ENCODE results near the gene DNAJC4.

The DNAJC4 gene

DNA sequence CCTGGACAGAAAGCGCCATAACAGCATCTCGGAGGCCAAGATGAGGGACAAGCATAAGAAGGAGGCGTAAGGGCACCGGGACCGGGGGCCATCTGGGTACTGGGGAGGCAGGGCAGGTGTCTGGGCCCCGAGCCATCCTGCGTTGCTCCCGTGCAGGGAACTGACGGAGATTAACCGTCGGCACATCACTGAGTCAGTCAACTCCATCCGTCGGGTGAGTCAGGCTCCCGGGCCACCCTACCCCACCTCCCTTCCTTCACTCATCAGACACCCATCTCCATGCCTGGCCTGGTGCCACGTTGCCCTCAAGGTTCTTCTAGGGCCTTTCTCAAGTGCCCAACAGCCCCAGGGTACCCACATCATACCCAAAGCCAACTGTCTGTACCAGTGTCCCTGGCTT lies 36.0 kb downstream of the DNAJC4 start:
- Histone ChIP-seq H3K4me2 (ENCODE audit: low read length) (no peak overlapping the region), H3K4me3 (ENCODE audit: low read depth, low read length) (no peak overlapping the region), H3K27ac (no peak overlapping the region), H3K79me2 (no peaks in the 10 kb centered on the region), H2AFZ (no peak overlapping the region), H3K9me3 (ENCODE audit: control insufficient read depth, low read length) (no peaks in the 10 kb centered on the region), H3K36me3 (ENCODE audit: control insufficient read depth, insufficient read depth, low read length) (no peaks in the 10 kb centered on the region), H3K9ac (no peak overlapping the region), H3K27me3 (ENCODE audit: control insufficient read depth, insufficient read depth, low read length) (no peaks in the 10 kb centered on the region), H3K4me1 (peaks cover 10% of the 10 kb centered on the region)
- TF ChIP-seq, protein P1, sequence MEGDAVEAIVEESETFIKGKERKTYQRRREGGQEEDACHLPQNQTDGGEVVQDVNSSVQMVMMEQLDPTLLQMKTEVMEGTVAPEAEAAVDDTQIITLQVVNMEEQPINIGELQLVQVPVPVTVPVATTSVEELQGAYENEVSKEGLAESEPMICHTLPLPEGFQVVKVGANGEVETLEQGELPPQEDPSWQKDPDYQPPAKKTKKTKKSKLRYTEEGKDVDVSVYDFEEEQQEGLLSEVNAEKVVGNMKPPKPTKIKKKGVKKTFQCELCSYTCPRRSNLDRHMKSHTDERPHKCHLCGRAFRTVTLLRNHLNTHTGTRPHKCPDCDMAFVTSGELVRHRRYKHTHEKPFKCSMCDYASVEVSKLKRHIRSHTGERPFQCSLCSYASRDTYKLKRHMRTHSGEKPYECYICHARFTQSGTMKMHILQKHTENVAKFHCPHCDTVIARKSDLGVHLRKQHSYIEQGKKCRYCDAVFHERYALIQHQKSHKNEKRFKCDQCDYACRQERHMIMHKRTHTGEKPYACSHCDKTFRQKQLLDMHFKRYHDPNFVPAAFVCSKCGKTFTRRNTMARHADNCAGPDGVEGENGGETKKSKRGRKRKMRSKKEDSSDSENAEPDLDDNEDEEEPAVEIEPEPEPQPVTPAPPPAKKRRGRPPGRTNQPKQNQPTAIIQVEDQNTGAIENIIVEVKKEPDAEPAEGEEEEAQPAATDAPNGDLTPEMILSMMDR (IDR thresholded peaks at IDR 0.05) = no peak

GRCh38 chr11:64267207-64267945 lies 37.0 kb downstream of the DNAJC4 start:
- Histone ChIP-seq H3K27ac (peak overlapping the region; percentile 97), H3K79me2 (no peaks in the 10 kb centered on the region), H3K4me1 (peaks cover 10% of the 10 kb centered on the region), H3K27me3 (ENCODE audit: control insufficient read depth, insufficient read depth, low read length) (no peaks in the 10 kb centered on the region), H3K4me2 (ENCODE audit: low read length) (peak overlapping the region; percentile 91), H3K9ac (no peak overlapping the region), H2AFZ (peak overlapping the region; percentile 5), H3K4me3 (ENCODE audit: low read depth, low read length) (peak overlapping the region; percentile 83), H3K9me3 (ENCODE audit: control insufficient read depth, low read length) (no peaks in the 10 kb centered on the region), H3K36me3 (ENCODE audit: control insufficient read depth, insufficient read depth, low read length) (no peaks in the 10 kb centered on the region)
- TF ChIP-seq, protein P1 (IDR thresholded peaks at IDR 0.05) = no peak

GRCh38 chr11:64268025-64268892 lies 37.9 kb downstream of the DNAJC4 start:
- H2AFZ ChIP-seq = peak overlapping the region; percentile 5
- H3K9ac ChIP-seq = no peak overlapping the region
- TF ChIP-seq, protein P1 (IDR thresholded peaks at IDR 0.05) = no peak
- H3K9me3 ChIP-seq (ENCODE audit: control insufficient read depth, low read length) = no peaks in the 10 kb centered on the region
- H3K27me3 ChIP-seq (ENCODE audit: control insufficient read depth, insufficient read depth, low read length) = no peaks in the 10 kb centered on the region
- H3K4me2 ChIP-seq (ENCODE audit: low read length) = peak overlapping the region; percentile 91
- H3K36me3 ChIP-seq (ENCODE audit: control insufficient read depth, insufficient read depth, low read length) = no peaks in the 10 kb centered on the region
- H3K79me2 ChIP-seq = no peaks in the 10 kb centered on the region
- peak overlapping the region; percentile 83 for H3K4me3 ChIP-seq (ENCODE audit: low read depth, low read length)
- peaks cover 10% of the 10 kb centered on the region for H3K4me1 ChIP-seq
- H3K27ac ChIP-seq = peak overlapping the region; percentile 97

DNA sequence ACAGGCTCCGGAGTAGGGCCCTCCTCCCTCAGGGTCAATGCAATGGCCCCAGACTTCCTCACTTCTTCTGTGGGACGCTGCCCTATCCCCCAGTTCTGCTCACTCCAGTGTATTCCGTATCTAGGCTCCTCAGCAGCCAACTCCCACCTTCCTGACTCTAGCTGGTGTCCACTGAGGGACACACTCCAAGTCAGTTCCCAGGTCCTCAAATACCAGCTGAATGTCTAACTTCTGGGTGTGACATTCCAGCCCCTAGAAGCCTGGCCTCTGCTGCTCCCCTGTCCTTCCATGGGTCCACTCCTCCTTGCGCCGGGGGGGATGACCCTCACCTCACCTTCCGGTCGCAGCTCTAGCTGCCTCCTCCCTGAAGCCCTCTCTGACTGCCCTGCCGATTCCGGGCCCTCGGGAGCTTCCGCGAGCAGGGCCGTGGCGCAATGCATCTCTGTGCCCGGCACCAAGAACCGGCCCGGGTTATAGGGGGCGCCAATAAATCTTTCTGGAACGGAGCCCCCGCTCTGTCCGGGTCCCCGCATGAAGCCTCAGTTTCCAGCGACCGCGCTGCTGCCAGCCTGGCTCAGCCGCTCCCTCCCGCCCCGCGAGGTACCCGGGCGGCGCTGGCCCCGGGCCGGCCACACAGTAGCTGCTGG lies 38.7 kb downstream of the DNAJC4 start:
- Histone ChIP-seq H3K4me1 (peaks cover 10% of the 10 kb centered on the region), H2AFZ (peak overlapping the region; percentile 73), H3K27ac (peak overlapping the region; percentile 97), H3K4me3 (ENCODE audit: low read depth, low read length) (peak overlapping the region; percentile 83), H3K79me2 (no peaks in the 10 kb centered on the region), H3K36me3 (ENCODE audit: control insufficient read depth, insufficient read depth, low read length) (no peaks in the 10 kb centered on the region), H3K27me3 (ENCODE audit: control insufficient read depth, insufficient read depth, low read length) (no peaks in the 10 kb centered on the region), H3K4me2 (ENCODE audit: low read length) (peak overlapping the region; percentile 91), H3K9ac (peak overlapping the region; percentile 42), H3K9me3 (ENCODE audit: control insufficient read depth, low read length) (no peaks in the 10 kb centered on the region)
- TF ChIP-seq, protein P1 (IDR thresholded peaks at IDR 0.05) = no peak
